HG03558 (cell line): ENCODE results near the gene ABCG1.

Experiments
- ATAC-seq: cut with Tn5 transposase; IDR thresholded peaks from one replicate; pipeline ENCODE4 v1.9.1; 2021; ENCODE audit warnings: moderate number of reproducible peaks; ENCODE audit not compliant: unreplicated experiment; ENCODE audit errors: extremely low read depth

The ABCG1 gene

DNA sequence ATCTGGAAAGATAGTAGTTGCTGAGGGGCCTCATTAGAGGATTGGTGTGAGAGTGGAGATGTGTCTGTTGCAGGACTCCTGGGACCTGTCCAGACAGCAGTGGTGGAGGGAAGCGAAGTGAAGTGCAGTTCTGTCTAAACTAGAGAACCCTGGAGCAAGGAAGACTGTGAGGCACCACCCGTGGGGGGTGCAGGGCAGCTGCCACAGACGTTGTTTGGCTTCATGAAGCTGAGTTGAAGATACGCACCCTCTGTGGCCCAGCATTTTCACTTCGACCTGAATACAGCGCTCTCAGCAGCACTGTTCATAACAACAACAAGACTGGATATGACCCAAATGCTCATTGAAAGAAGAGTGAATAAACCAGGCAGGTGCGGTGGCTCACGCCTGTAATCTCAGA, 29.3 kb downstream of the ABCG1 start:
- no peak for ATAC-seq

DNA sequence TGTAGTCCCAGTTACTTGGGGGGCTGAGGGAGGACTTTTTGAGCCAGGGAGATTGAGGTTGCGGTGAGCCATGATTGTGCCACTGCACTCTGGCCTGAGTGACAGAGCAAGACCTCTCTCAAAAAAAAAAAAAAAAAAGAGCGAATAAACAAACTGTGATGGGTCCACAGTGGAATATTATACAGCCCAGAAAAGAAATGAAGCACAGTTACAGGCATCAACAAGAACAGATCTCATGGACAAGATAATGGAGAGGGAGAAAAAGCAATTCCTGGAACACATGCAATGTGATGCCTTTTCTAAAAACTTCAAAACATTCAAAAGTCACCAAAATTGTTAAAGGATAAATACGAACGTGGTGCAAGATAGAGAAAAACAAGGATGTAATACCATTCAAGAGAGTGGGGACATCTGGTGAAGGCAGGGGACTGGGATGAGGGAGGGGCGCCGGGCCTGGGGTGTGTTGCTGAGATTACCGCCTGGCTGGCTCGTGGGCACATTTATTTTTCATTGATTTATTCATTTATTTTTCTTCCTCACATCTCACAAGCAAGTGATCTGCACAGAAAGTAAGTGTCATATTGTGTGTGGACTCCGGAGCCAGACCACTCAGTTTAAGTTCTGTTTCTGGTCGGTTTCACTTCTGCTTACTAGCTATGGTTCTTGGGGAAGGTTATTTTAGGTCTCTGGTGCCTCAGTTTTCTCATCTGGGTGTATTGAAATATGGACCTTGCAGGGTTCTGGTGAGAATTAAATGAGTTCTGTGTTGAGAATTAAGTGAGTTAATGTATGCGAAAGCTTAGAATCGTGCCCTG, 30.1 kb downstream of the ABCG1 start:
- no peak for ATAC-seq

DNA sequence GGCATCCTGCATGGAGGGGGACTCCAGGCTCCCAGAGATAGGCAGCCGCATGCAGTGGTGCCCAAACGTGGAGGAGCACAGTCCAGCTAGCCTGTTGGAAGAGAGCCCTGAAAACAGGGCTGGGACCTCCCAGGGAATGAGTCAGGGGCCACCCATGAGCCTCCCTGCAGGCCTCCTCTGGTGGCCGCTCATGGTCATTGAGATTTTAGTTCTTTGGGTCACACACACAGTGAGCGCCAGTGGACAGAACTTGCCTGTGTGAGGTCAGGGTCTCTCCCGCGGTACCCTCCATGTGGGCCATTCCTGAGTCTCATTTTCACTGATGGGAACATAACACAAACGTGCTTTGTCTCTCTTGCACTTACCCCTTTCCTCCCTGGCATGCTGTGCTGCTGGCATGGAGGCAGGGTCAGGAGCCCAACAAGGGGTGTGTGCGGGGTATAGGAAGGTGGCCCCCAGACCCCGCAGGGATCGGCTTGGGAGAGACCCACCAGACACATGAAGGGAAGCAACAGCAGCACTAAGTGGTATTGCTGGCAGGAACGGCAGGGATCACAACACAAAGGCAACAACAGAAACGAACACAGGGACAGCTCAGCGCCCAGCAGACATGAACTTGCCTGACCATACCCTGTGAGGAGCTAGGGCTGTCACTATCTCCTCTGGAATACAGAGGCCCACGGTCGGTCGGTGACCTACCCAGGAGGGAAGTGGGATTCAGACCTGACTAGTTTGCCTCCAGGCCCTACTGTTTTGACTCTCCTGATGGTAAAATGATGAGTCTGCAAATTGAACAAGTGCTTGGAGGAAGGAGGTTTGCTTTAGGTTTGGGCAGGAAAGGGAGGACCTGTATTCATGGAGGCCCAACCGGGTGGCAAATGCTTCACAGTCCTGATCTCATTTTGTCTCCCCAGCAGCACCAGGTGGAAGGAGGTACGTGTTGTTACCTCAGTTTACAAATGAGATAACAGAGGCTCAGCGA, 31.8 kb downstream of the ABCG1 start:
- ATAC-seq, result no peak

DNA sequence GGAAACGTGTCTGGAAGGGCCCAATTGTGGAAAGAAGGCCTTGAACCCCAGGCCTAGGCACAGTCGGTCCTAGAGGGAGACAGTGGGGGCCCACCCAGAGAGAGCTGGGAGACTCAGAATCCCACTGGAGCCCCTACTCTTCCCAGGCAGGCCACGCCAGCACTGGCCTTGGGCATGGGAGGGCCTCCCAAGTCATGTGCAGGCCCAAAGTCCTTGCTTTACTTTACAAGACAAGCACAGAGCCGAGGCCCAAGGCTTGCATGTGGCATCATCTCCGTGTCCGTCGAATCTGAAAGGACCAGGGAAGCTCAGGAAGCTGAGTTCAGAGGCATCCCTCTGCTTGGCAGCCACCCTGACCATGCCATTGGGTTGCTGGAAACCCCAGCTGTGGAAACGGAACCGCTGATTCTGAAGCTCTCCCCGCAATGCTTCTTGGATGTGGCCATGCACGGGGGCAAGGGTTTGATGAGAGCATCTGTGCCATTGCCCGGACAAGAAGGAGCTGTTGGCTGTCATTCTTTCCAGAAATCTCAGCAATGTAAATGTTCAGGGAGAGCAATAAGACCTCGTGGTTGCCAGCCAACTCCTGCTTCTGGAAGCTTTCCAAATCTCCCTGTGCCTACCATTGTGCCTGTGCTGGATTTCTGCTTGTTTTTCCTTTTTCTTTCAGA, 32.8 kb downstream of the ABCG1 start:
- ATAC-seq, result no peak

DNA sequence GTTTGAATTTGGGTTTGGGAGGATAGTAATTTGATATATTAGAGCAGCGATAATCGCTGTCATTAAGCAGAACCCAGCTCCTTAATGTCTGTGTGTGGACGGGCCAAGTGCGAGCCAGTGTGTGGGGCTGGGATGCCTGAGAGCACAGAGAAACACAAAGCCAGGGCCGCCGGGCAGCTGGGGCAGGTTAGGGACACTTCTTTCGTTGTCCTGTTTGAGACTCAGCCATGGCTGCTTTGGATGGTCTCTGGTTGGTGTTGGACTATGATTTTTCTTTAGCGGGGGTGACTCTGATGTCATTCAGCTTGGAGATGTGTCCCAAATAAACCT, 33.4 kb downstream of the ABCG1 start:
- ATAC-seq, result no peak

DNA sequence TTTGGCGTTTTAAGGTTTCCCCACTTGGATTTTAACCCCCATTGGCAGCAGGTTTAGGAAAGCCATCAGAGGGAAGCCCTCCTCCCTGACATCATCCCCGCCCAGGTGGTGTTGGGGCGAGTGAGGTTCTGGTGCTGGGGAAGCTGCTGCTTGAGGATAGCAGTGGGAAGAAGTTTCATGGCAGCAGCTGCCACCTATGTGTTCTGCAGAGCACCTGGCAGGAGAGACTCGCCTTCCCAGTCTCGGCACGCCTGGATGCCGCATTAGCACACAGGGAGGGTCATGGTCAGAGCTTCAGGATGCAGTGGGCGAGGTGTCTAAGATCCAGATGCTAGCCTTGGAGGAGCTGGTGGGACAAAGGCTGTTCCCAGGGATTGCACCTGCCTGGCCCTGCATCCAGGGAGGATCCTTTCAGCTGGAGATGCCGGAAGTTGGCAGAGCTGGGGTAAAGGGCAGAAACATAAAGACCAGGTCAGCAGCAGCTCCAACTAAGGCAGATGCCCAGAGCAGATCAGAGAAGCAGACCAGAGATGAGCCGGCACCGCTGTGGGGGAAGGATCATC, 33.9 kb downstream of the ABCG1 start:
- no peak for ATAC-seq

DNA sequence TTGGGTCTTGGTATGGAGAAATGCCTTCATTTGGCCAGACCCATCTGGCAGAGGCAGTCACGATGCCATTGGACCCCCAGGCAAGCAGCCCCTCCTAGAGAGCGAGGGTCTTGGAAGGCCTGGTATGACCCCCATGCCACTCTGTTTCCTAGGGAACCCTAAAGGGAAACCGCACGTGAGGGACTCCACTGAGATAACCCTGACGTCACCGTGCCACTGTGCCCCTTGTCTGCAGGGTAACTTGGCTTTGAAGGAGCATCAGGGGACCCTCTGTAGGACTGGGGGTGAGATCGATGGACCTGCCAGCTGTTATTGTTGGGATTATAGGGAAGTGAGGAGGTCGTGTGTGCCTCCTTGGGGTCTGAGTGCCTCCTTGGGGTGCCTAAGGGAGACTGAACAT, 34.5 kb downstream of the ABCG1 start:
- ATAC-seq, result no peak

DNA sequence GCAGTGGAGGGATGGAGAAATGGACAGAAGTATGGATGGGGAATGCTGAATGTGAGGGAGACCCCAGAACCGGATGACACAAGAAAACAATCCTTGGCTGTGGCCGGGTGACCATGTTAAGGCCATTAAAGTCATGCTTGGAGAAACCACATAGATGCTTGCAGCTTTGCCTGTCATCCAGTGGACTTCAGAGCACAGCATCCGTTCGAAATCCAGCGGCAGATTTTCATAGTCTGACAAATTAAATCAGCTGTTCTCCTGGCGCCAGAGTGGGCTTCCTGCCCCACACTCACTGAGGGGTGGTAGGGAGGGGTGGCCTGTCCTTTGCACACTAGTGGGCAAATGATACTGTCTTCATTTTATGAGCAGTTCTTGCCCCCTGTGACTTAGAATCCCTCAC, 35.1 kb downstream of the ABCG1 start:
- no peak for ATAC-seq

DNA sequence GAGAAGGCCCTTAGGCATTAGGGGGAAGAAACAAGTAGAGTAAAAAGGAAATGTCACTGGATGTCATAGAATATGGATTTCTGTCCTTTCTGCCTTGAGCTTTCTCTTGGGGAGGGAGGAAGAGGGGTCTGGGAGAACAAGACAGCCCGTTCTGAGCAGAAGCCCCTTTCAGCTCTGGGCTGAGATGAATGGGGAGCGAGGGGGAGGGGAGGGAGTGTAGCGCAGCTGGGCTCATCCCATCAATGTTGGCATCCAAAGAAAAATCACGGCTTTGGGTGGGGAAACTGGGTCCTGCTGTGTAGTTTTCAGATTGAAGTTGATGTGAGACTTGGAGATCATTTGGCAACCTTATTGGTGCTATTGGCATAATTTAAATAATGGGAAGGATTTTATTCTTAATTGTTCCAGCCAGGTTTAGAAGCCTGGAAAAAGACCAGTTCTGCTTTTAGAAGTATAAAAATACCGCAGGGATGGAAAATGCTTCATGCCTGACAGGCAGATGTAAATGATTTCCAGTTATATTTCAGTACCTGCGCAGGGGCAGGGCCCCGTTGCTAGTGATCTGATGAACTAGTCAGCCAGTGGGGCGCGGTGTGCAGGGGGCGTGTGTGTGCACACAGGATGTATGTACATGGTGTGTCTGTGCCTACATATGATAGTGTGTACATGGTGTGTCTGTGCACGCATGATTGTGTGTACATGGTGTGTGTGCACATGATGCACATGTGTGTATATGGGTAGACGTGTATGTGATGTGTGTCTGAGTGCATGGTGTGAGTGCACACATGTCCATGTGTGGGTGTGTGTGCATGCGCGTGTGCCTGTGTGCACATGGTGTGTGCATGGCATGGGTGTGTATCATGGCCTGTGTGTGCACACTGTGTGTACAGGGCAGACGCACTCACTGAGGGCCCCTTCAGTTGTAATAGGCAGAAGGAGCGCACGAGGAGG, 36.0 kb downstream of the ABCG1 start:
- no peak for ATAC-seq

DNA sequence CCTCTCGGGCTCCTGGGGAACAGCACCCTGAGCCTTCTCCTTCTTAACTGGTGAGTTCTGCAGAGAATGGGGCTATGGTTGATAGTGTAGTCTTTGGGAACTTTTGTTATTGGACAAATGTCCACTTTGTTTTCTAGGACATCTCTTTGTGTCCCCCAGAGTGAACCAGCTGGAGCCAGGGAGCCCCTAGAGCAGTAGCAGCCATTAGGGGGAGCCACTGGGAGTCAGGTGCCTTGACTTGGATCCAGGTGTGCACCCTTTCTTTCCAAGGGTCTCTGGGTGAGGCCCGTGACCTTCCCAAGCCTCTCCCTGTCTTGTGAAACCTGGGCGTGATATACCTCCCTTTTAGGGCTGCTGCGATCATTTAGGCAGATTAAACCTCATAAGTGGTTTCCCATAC, 36.9 kb downstream of the ABCG1 start:
- no peak for ATAC-seq

DNA sequence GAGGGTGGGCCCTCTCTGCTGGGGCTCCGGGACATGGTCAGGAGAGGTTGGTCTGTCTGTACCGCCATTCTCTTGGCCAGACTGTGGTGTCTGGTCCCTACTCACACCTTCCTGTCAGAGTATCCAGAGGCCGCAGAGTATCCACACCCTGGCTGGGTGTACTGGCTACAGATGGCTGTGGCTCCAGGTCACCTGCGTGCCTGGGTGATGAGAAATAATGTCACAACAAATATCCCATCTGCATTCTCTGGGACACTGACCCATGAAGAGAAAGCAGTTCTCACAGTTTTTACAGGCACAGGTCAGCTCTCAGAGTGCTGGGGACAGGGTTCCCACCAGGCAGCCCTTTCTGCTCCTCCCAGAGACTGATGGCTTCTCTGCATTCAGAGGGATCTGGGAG, 37.4 kb downstream of the ABCG1 start:
- ATAC-seq, result no peak

DNA sequence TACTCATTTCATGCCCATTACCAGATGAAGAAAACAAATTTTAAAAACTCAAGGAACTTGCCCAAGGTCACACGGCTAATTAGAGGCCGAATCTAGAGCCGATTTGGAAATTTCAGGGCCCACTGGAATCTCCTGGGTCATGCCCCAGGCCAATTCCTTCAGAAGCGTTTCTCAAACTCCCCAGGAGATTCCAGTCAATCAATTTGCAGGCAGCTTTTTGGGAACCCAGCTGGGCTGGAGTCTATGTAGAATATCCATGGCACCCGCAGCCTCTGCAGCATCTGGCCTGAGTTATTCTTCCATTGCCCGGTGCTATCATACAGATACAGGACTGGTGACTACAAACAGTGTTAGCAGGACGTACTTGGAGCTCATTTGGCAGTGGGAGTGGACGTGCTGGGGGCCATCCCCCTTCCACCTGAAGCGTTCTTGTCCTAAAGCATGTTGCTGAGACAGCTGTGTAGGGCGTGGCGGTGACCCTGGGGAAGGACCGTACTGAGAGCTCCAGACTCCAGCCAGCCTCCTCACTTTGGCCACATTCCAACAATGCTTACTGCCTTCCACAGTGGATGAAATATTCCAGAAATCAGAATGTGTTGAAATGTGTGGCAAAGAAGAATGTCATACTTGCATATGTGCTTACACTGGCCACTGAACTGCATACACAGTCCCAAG, 38.3 kb downstream of the ABCG1 start:
- no peak for ATAC-seq

DNA sequence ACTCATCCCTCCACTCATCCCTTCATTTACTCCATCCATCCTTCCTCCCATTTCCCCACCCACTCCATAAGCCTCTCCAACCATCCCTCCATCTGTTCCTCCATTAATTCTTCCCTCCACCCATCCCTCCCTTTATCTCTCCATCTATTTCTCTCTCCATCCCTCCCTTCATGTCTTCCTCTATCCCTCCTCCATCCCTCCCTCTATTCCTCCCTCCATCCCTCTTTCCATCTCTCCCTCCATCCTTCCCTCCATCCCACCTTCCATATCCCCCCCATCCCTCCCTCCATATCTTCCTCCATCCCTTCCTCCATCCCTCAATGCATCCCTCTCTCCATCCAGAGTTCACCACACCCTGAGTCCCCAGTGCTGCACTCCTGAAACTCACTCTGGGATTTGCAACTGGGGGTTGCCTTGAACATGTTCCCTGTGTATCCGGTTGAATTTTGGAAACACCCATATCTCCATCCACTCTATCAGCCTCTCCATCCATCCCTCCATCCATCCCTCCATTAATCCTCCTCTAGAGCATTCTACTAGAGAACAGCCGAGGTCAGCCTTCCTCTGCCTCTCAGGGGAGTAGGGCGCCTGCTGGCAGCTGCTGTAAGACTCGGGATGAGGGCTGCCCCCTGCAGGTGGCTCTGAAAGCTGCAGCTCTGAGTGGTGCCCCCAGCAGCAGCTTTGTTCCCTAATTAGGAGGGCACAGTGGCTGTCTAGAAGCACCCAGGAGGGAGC, 39.4 kb downstream of the ABCG1 start:
- ATAC-seq, result no peak

DNA sequence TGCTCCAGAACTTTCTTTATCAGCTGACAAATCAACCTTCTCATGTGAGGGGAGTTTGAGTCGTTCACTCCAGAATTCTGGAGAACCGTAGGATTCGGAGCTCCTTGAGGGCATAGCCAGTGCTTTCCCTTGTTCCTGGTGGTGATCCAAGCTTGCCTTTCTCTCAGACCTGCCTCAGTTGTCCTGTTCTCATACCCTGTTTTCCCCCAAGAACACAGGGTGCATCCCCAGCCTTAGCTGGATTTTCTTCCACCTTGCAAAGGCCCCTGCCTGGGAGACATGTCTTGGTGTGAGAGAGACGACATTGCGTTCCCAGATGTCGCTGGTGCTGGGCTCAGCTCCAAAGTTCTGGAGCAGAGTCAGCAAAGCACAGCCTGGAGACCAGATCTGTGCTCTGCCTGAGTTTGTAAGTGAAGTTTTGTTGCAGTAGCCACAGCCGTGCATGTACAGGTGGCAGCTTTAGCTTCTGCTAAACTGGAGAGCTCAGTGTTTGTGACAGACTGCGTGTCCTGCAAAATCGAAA, 40.0 kb downstream of the ABCG1 start:
- no peak for ATAC-seq

DNA sequence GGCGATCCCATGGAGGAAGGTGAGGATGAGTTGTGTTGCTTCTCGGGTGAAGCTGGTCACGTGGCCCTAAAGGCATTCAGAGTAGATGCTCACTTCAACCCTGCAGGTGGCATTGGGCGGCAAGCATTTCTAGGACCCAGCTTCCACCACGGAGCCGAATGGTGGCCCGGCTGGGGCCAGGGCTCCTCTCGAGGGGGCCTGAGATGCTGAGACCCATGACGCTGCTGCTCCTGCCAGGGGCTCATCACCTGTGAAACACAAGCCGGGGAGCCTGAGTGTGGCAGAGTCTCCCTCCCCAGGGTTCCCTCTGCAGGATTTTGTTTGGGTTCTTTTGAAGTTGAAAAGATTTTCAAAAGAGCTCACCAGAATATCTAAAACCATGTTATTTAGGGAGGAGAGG, 41.2 kb downstream of the ABCG1 start:
- no peak for ATAC-seq

DNA sequence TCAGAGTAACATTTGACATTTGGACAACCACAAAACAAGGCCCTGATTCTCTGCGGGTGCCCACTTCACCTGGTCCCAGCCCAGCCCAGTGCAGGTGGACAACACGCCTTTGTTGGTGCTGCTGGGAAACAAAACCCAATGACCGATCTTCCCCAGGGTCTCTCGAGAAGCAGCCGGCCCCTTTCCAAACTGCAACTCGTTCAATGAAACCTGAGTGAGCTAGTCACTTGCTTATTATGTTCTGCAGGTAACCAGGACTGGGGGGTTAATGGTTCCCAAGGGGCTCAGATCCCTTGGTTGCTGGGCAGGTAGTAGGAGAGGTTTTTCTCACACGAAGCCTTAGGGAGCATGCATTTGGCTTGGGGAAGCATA, 42.9 kb downstream of the ABCG1 start:
- no peak for ATAC-seq

DNA sequence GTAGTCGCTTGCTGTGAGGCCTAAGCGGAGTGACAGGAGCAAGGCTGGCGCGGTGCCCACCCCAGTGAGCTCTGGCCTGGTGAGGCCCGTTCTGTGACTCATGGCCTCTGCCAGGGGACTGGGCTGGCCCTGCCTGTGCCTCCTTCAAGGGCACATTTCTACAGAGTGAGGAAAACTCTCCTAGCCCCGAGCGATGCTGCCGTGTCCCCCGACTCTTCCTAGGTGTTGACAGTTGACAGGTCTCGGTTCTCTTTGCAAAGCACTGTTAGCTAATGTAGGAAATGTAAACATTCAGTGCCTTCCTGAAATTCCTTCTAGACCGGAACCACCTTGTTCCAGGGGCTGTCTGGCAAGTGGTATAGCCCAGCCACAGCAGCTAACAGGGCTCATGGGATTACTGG, 43.9 kb downstream of the ABCG1 start:
- no peak for ATAC-seq

DNA sequence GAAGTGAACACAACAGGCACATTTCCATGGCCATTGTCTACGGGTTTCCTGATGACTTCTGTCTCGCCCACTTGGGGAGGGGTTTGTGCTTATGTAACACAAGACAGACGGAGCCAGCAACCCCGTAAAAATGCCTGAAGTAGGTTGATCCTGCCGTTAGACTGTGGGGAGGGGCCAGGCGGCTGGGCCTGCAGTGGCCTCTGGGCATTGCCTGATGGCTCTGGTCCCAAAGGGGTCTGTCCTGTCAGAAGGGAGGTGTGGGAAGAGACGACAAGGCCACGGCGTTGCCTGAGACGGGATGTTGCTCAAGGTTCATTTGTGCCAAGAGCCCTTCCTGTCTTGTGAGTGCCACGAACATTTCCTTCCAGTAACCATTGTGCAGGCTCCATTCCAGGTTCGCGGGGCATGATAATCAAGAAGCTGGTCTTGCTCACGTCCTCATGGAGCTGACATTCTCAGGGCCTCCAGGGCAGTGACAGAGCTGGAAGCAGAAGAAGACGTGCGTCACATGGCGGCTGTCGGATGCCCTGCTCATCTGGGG, 44.7 kb downstream of the ABCG1 start:
- ATAC-seq, result no peak
